ENCODE results near the gene REEP5. TPM values are rescaled to one million over a fixed set of nuclear protein-coding genes. Genes with fewer than 3 reads are reported as not detected.
"Not testable (repeated sequence)": the region's sequence is repeated elsewhere in the genome, so short reads cannot be mapped to it uniquely, and the experiment has no call there.

The REEP5 gene
- total RNA-seq, 1 experiment from 2014 or later, result 49.6 TPM

DNA sequence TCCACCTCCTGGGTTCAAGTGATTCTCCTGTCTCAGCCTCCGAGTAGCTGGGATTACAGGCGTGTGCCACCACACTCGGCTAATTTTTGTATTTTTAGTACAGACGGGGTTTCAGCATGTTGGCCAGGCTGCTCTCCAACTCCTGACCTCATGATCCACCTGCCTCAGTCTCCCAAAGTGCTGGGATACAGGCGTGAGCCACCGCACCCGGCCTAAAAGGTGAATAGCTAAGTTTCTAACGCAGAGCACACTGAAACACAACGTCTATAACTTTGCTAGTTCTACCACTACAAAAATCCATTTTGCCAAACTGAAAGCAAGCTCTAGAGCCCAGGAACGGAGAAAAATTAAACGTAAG is 61.5 kb downstream of the REEP5 start:
- H3K27me3 Mint-ChIP-seq (ENCODE audit: low read depth), result peaks cover 28% of the 10 kb centered on the region
- not testable (repeated sequence) for H3K9me3 Mint-ChIP-seq; DNase-seq (ENCODE audit: low spot score); ATAC-seq
- ChIA-PET CTCF (interaction anchor here (0.9 to 1.9 kb wide), 4 partner anchors 12 to 368 kb away, joined by 3 to 21 read pairs (median 6); partner anchors contain the start of gene REEP5), POLR2A (interaction anchor here (1.1 to 1.7 kb wide), 3 partner anchors 12 to 169 kb away, joined by 3 to 5 read pairs (median 3); no protein-coding TSS in a partner anchor)
- H3K36me3 Mint-ChIP-seq, result peaks cover 25% of the 10 kb centered on the region
- peak overlapping the region; percentile 89 for H3K27ac Mint-ChIP-seq
- peak overlapping the region; percentile 96 for H3K4me3 Mint-ChIP-seq
- peaks cover 17% of the 10 kb centered on the region for H3K4me1 Mint-ChIP-seq
- 0 out of 2 replicates have a peak, but pooled peaks have one; percentile 4 for TF ChIP-seq ZNF317 (CRISPR knock-in tag; IDR thresholded peaks at IDR 0.05; ENCODE audit: borderline replicate concordance, low read depth)

GRCh38 chr5:112857866-112858265 is 64.2 kb downstream of the REEP5 start:
- H3K9me3 Mint-ChIP-seq, result peaks cover 10% of the 10 kb centered on the region; the same call in 1 of the 2 replicates
- TF ChIP-seq EMX1 (CRISPR knock-in tag; IDR thresholded peaks at IDR 0.05) (no peak), ZSCAN18 (CRISPR knock-in tag; IDR thresholded peaks at IDR 0.05) (no peak), ZNF396 (CRISPR knock-in tag; IDR thresholded peaks at IDR 0.05; ENCODE audit: borderline replicate concordance) (no peak), JUN (CRISPR knock-in tag; IDR thresholded peaks at IDR 0.05) (no peak), ZNF416 (CRISPR knock-in tag; IDR thresholded peaks at IDR 0.05) (no peak), TEAD1 (CRISPR knock-in tag; IDR thresholded peaks at IDR 0.05) (no peak), NR2C2 (CRISPR knock-in tag; IDR thresholded peaks at IDR 0.05) (no peak), KAT7 (CRISPR knock-in tag; IDR thresholded peaks at IDR 0.05; ENCODE audit: borderline replicate concordance) (no peak), MXD4 (CRISPR knock-in tag; IDR thresholded peaks at IDR 0.05; ENCODE audit: borderline replicate concordance) (no peak), NR3C1 (CRISPR knock-in tag; conservative IDR thresholded peaks at IDR 0.05; ENCODE audit: low read depth) (no peak), NFATC4 (CRISPR knock-in tag; IDR thresholded peaks at IDR 0.05) (no peak), MYBL2 (CRISPR knock-in tag; IDR thresholded peaks at IDR 0.05) (no peak), FOXJ3 (CRISPR knock-in tag; IDR thresholded peaks at IDR 0.05; ENCODE audit: borderline replicate concordance) (no peak), GABPB1 (CRISPR knock-in tag; IDR thresholded peaks at IDR 0.05) (no peak), ZNF232 (CRISPR knock-in tag; IDR thresholded peaks at IDR 0.05) (no peak), ELF4 (CRISPR knock-in tag; IDR thresholded peaks at IDR 0.05; ENCODE audit: low read depth) (no peak)
- TF ChIP-seq, protein P1, sequence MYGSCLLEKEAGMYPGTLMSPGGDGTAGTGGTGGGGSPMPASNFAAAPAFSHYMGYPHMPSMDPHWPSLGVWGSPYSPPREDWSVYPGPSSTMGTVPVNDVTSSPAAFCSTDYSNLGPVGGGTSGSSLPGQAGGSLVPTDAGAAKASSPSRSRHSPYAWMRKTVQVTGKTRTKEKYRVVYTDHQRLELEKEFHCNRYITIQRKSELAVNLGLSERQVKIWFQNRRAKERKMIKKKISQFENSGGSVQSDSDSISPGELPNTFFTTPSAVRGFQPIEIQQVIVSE (CRISPR knock-in tag; IDR thresholded peaks at IDR 0.05; ENCODE audit: borderline replicate concordance), result no peak
- TF ChIP-seq, protein P2, sequence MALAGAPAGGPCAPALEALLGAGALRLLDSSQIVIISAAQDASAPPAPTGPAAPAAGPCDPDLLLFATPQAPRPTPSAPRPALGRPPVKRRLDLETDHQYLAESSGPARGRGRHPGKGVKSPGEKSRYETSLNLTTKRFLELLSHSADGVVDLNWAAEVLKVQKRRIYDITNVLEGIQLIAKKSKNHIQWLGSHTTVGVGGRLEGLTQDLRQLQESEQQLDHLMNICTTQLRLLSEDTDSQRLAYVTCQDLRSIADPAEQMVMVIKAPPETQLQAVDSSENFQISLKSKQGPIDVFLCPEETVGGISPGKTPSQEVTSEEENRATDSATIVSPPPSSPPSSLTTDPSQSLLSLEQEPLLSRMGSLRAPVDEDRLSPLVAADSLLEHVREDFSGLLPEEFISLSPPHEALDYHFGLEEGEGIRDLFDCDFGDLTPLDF (CRISPR knock-in tag; IDR thresholded peaks at IDR 0.05), result no peak
- ChIA-PET CTCF (no interaction called here), POLR2A (no interaction called here)
- DNase-seq (ENCODE audit: low spot score) (no peak), ATAC-seq (no peak)
- no peak overlapping the region for H3K4me3 Mint-ChIP-seq
- peaks cover 4% of the 10 kb centered on the region; the same call in 1 of the 2 replicates for H3K36me3 Mint-ChIP-seq
- H3K4me1 Mint-ChIP-seq, result peaks cover 14% of the 10 kb centered on the region
- peaks cover 33% of the 10 kb centered on the region for H3K27me3 Mint-ChIP-seq (ENCODE audit: low read depth)
- H3K27ac Mint-ChIP-seq, result no peak overlapping the region

DNA sequence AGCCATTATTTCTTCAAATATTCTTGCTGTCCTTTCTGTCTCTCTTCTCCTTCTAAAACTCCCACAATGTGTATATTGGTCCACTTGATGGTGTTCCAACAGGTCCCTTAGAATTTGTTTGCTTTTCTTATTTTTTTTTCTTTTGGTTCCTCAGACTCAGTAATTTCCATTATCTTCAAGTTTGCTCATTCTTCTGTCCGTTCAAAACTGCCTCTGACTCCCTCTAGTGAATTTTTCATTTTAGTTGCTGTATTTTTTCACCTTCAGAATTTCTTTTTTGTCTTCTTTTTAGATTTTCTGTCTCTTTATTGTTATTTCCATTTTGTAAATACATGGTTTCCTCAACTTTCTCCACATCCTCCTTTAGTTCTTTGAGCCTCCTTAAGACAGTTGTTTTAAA is 67.4 kb downstream of the REEP5 start:
- Mint-ChIP-seq H3K27me3 (ENCODE audit: low read depth) (peaks cover 27% of the 10 kb centered on the region), H3K4me1 (no peaks in the 10 kb centered on the region), H3K4me3 (no peak overlapping the region), H3K36me3 (no peaks in the 10 kb centered on the region), H3K9me3 (0 out of 2 replicates have a peak, but pooled peaks cover 5% of the 10 kb centered on the region), H3K27ac (no peak overlapping the region)
- no peak for DNase-seq (ENCODE audit: low spot score)
- CTCF ChIA-PET, result no interaction called here
- POLR2A ChIA-PET, result no interaction called here
- ATAC-seq, result no peak
- TF ChIP-seq RORB (CRISPR knock-in tag; IDR thresholded peaks at IDR 0.05) (no peak), FOXP4 (CRISPR knock-in tag; IDR thresholded peaks at IDR 0.05) (no peak), OVOL2 (CRISPR knock-in tag; IDR thresholded peaks at IDR 0.05; ENCODE audit: borderline replicate concordance) (no peak), TEAD1 (CRISPR knock-in tag; IDR thresholded peaks at IDR 0.05) (no peak), NR1H2 (CRISPR knock-in tag; IDR thresholded peaks at IDR 0.05) (no peak), ZNF425 (CRISPR knock-in tag; conservative IDR thresholded peaks at IDR 0.05) (no peak)
- TF ChIP-seq, protein P3, sequence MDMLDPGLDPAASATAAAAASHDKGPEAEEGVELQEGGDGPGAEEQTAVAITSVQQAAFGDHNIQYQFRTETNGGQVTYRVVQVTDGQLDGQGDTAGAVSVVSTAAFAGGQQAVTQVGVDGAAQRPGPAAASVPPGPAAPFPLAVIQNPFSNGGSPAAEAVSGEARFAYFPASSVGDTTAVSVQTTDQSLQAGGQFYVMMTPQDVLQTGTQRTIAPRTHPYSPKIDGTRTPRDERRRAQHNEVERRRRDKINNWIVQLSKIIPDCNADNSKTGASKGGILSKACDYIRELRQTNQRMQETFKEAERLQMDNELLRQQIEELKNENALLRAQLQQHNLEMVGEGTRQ (CRISPR knock-in tag; IDR thresholded peaks at IDR 0.05), result no peak

Data from WTC11 (cell line).